ENCODE measurements around the gene PCLO. TPM values are rescaled to one million over a fixed set of nuclear protein-coding genes. Genes with fewer than 3 reads are reported as not detected.

PCLO gene
- polyA plus RNA-seq, 3 donors: not detected

GRCh38 chr7:83149466-83149865, 13.2 kb downstream of the PCLO start:
- no peaks in the 10 kb centered on the region for H3K9me3 Mint-ChIP-seq
- H3K4me1 Mint-ChIP-seq: no peaks in the 10 kb centered on the region
- WGBS (ENCODE audit: insufficient coverage): no CpG with 5 or more reads among the region's 1 CpG
- Histone ChIP-seq H3K4me2 (replicated peaks; ENCODE audit: extremely low read depth, low read length, poor library complexity, severe bottlenecking) (no peak overlapping the region), H3K9me3 (replicated peaks in 1 of 2; ENCODE audit: control insufficient read depth in 1 of 2, insufficient read depth in 1 of 2, low read length in 2 of 2) (no peaks in the 10 kb centered on the region), H3K9ac (ENCODE audit: insufficient read depth, low read length, poor library complexity, severe bottlenecking) (no peak overlapping the region), H3K4me3 (replicated peaks in 1 of 3; ENCODE audit: low read depth in 2 of 3, low read length in 3 of 3) (no peak overlapping the region), H2AFZ (ENCODE audit: insufficient read depth, low read depth, low read length, poor library complexity, severe bottlenecking) (no peak overlapping the region), H4K20me1 (ENCODE audit: insufficient read depth, low read length) (no peaks in the 10 kb centered on the region), H3K27ac (ENCODE audit: low read depth in 1 of 2, low read length in 2 of 2) (no peak overlapping the region), H3K27me3 (ENCODE audit: control insufficient read depth in 2 of 2, insufficient read depth in 2 of 2, low read length in 2 of 2) (no peaks in the 10 kb centered on the region), H3K4me1 (ENCODE audit: control insufficient read depth in 1 of 2, insufficient read depth in 2 of 2, low read length in 2 of 2) (no peaks in the 10 kb centered on the region), H3K79me2 (ENCODE audit: insufficient read depth, low read length) (no peaks in the 10 kb centered on the region), H3K36me3 (replicated peaks in 1 of 2; ENCODE audit: control insufficient read depth in 1 of 2, insufficient read depth in 2 of 2, low read length in 2 of 2) (no peaks in the 10 kb centered on the region)
- H3K36me3 Mint-ChIP-seq: no peaks in the 10 kb centered on the region
- TF ChIP-seq CTCF (IDR thresholded peaks at IDR 0.05): no peak
- no peak overlapping the region for H3K27ac Mint-ChIP-seq
- DNase-seq: no peak
- intact Hi-C loops (cut with micrococcal nuclease): no loop called here
- no peak overlapping the region for H3K4me3 Mint-ChIP-seq
- H3K27me3 Mint-ChIP-seq (ENCODE audit: low read depth in 3 of 3): peaks cover 0 to 2% (median 0%) of the 10 kb centered on the region in 3 donors

GRCh38 chr7:83148776-83149175, 13.9 kb downstream of the PCLO start:
- TF ChIP-seq CTCF (IDR thresholded peaks at IDR 0.05): no peak
- H3K27ac ChIP-seq (ENCODE audit: low read depth in 1 of 2, low read length in 2 of 2): no peak overlapping the region

More at GRCh38 chr7:83148776-83149175, 13.9 kb downstream of the PCLO start:
- H3K27me3 ChIP-seq (ENCODE audit: control insufficient read depth in 2 of 2, insufficient read depth in 2 of 2, low read length in 2 of 2): no peaks in the 10 kb centered on the region
- WGBS (ENCODE audit: insufficient coverage): 80% methylated on average over 1 of the region's 1 CpG
- H3K9ac ChIP-seq (ENCODE audit: insufficient read depth, low read length, poor library complexity, severe bottlenecking): no peak overlapping the region
- no peaks in the 10 kb centered on the region for H3K4me1 Mint-ChIP-seq
- no peak overlapping the region for H3K27ac Mint-ChIP-seq
- no peaks in the 10 kb centered on the region for H3K36me3 ChIP-seq (replicated peaks in 1 of 2; ENCODE audit: control insufficient read depth in 1 of 2, insufficient read depth in 2 of 2, low read length in 2 of 2)
- no peaks in the 10 kb centered on the region for H3K9me3 ChIP-seq (replicated peaks in 1 of 2; ENCODE audit: control insufficient read depth in 1 of 2, insufficient read depth in 1 of 2, low read length in 2 of 2)
- no peaks in the 10 kb centered on the region for H3K9me3 Mint-ChIP-seq
- no peak overlapping the region for H3K4me3 ChIP-seq (replicated peaks in 1 of 3; ENCODE audit: low read depth in 2 of 3, low read length in 3 of 3)
- H2AFZ ChIP-seq (ENCODE audit: insufficient read depth, low read depth, low read length, poor library complexity, severe bottlenecking): no peak overlapping the region
- intact Hi-C loops (cut with micrococcal nuclease): no loop called here
- H4K20me1 ChIP-seq (ENCODE audit: insufficient read depth, low read length): no peaks in the 10 kb centered on the region
- H3K27me3 Mint-ChIP-seq (ENCODE audit: low read depth in 3 of 3): peaks cover 0 to 2% (median 1%) of the 10 kb centered on the region in 3 donors
- H3K36me3 Mint-ChIP-seq: no peaks in the 10 kb centered on the region
- no peak for DNase-seq
- H3K4me3 Mint-ChIP-seq: no peak overlapping the region
- H3K79me2 ChIP-seq (ENCODE audit: insufficient read depth, low read length): no peaks in the 10 kb centered on the region
- no peak overlapping the region for H3K4me2 ChIP-seq (replicated peaks; ENCODE audit: extremely low read depth, low read length, poor library complexity, severe bottlenecking)
- no peaks in the 10 kb centered on the region for H3K4me1 ChIP-seq (ENCODE audit: control insufficient read depth in 1 of 2, insufficient read depth in 2 of 2, low read length in 2 of 2)
